Stomach smooth muscle (tissue), 2 donors: ENCODE measurements around the gene IL21R.

Source experiments
- H3K27ac ChIP-seq: one replicate; pipeline ENCODE4 v1.7.0; 2013; ENCODE audit warnings: mild to moderate bottlenecking, low read length, inconsistent platforms
- H3K27me3 ChIP-seq, 2 donors: one replicate each; pipeline ENCODE4 v1.7.0; 2013; ENCODE audit warnings: low read length in 2 of 2; ENCODE audit not compliant: insufficient read depth in 2 of 2, control insufficient read depth in 1 of 2
- H3K36me3 ChIP-seq, 2 donors: one replicate each; pipeline ENCODE4 v1.7.0; 2013; ENCODE audit warnings: low read length in 2 of 2; ENCODE audit not compliant: control insufficient read depth in 2 of 2, insufficient read depth in 2 of 2
- H3K4me1 ChIP-seq: one replicate; pipeline ENCODE4 v1.7.0; 2013; ENCODE audit warnings: low read length; ENCODE audit not compliant: control insufficient read depth, insufficient read depth
- H3K4me3 ChIP-seq, 2 donors: one replicate each; pipeline ENCODE4 v1.7.0; 2013; ENCODE audit warnings: low read length in 2 of 2
- H3K9ac ChIP-seq, 2 donors: one replicate each; pipeline ENCODE4 v1.7.0; 2013; ENCODE audit warnings: low read length in 2 of 2, mild to moderate bottlenecking in 1 of 2
- H3K9me3 ChIP-seq, 2 donors: one replicate each; pipeline ENCODE4 v1.7.0; 2013; ENCODE audit warnings: low read length in 2 of 2; ENCODE audit not compliant: control insufficient read depth in 2 of 2
- donor health status: healthy.
- donor health status: Pancreatic carcinoma.

The IL21R gene

GRCh38 chr16:27364493-27365141 is 37.4 kb upstream of the IL21R start:
- no peak overlapping the region for H3K27ac ChIP-seq
- peaks cover 14% of the 10 kb centered on the region for H3K4me1 ChIP-seq
- peaks cover 32 to 35% of the 10 kb centered on the region in 2 donors for H3K36me3 ChIP-seq
- H3K27me3 ChIP-seq = no peaks in the 10 kb centered on the region
- no peak overlapping the region for H3K9ac ChIP-seq
- H3K4me3 ChIP-seq = no peak overlapping the region
- H3K9me3 ChIP-seq = peaks cover 0 to 4% of the 10 kb centered on the region in 2 donors

GRCh38 chr16:27365142-27366089 is 36.6 kb upstream of the IL21R start:
- no peaks in the 10 kb centered on the region for H3K27me3 ChIP-seq
- no peak overlapping the region for H3K9ac ChIP-seq
- H3K4me1 ChIP-seq = peaks cover 14% of the 10 kb centered on the region
- H3K9me3 ChIP-seq = peaks cover 0 to 4% of the 10 kb centered on the region in 2 donors
- no peak overlapping the region for H3K4me3 ChIP-seq
- no peak overlapping the region for H3K27ac ChIP-seq
- H3K36me3 ChIP-seq = peaks cover 27 to 30% of the 10 kb centered on the region in 2 donors

- Histone ChIP-seq H3K4me1 (peaks cover 14% of the 10 kb centered on the region), H3K9ac (no peak overlapping the region), H3K4me3 (no peak overlapping the region), H3K36me3 (peaks cover 15 to 24% of the 10 kb centered on the region in 2 donors), H3K27ac (no peak overlapping the region), H3K27me3 (no peaks in the 10 kb centered on the region), H3K9me3 (peaks cover 0 to 4% of the 10 kb centered on the region in 2 donors)
Observed at GRCh38 chr16:27366687-27367460, 35.1 kb upstream of the IL21R start.

- H3K9me3 ChIP-seq = peaks cover 0 to 4% of the 10 kb centered on the region in 2 donors
Observed at GRCh38 chr16:27367461-27368357, 34.3 kb upstream of the IL21R start.

GRCh38 chr16:27368358-27368722 is 33.6 kb upstream of the IL21R start:
- Histone ChIP-seq H3K27me3 (no peaks in the 10 kb centered on the region), H3K9me3 (peaks cover 0 to 4% of the 10 kb centered on the region in 2 donors), H3K4me3 (peak overlapping the region in 1 of 2 donors; percentile 71), H3K36me3 (peaks cover under 1 to 10% of the 10 kb centered on the region in 2 donors), H3K4me1 (peaks cover 13% of the 10 kb centered on the region), H3K9ac (no peak overlapping the region), H3K27ac (no peak overlapping the region)

More at GRCh38 chr16:27367461-27368357, 34.3 kb upstream of the IL21R start:
- Histone ChIP-seq H3K36me3 (peaks cover 7 to 16% of the 10 kb centered on the region in 2 donors), H3K4me3 (peak overlapping the region; percentile 67 to 71), H3K4me1 (peaks cover 14% of the 10 kb centered on the region), H3K27me3 (no peaks in the 10 kb centered on the region), H3K9ac (peak overlapping the region in 1 of 2 donors; percentile 58), H3K27ac (no peak overlapping the region)

GRCh38 chr16:27369806-27370205 is 32.2 kb upstream of the IL21R start:
- peaks cover 0 to 2% of the 10 kb centered on the region in 2 donors for H3K36me3 ChIP-seq
- peaks cover 12% of the 10 kb centered on the region for H3K4me1 ChIP-seq
- no peak overlapping the region for H3K4me3 ChIP-seq
- no peak overlapping the region for H3K9ac ChIP-seq
- no peaks in the 10 kb centered on the region for H3K27me3 ChIP-seq
- no peak overlapping the region for H3K27ac ChIP-seq
- H3K9me3 ChIP-seq = peaks cover 0 to 4% of the 10 kb centered on the region in 2 donors

- H3K9me3 ChIP-seq = peaks cover 0 to 4% of the 10 kb centered on the region in 2 donors
- no peak overlapping the region for H3K4me3 ChIP-seq
- no peak overlapping the region for H3K9ac ChIP-seq
- no peaks in the 10 kb centered on the region for H3K27me3 ChIP-seq
- H3K27ac ChIP-seq = no peak overlapping the region
- peaks cover 16% of the 10 kb centered on the region for H3K4me1 ChIP-seq
- peaks cover 0 to 2% of the 10 kb centered on the region in 2 donors for H3K36me3 ChIP-seq
Observed at GRCh38 chr16:27370318-27370717, 31.7 kb upstream of the IL21R start.

GRCh38 chr16:27373312-27373711 is 28.7 kb upstream of the IL21R start:
- Histone ChIP-seq H3K36me3 (no peaks in the 10 kb centered on the region), H3K9ac (no peak overlapping the region), H3K27me3 (no peaks in the 10 kb centered on the region), H3K9me3 (no peaks in the 10 kb centered on the region), H3K4me3 (no peak overlapping the region), H3K4me1 (peaks cover 5% of the 10 kb centered on the region), H3K27ac (no peak overlapping the region)

- H3K4me1 ChIP-seq = peaks cover 5% of the 10 kb centered on the region
- no peak overlapping the region for H3K27ac ChIP-seq
- no peaks in the 10 kb centered on the region for H3K36me3 ChIP-seq
- H3K4me3 ChIP-seq = peak overlapping the region in 1 of 2 donors; percentile 44
- H3K9me3 ChIP-seq = no peaks in the 10 kb centered on the region
- no peak overlapping the region for H3K9ac ChIP-seq
- no peaks in the 10 kb centered on the region for H3K27me3 ChIP-seq
Observed at GRCh38 chr16:27374221-27374803, 27.7 kb upstream of the IL21R start.
